Stimulated activated CD4-positive, alpha-beta T cell treated with anti-CD3 and anti-CD28 coated beads, Interleukin-2, amount 100 ng/mL, for 24 hours (primary cell): ENCODE measurements around the gene HAND1.

Experiments
- DNase-seq, 2 donors: peaks; one replicate each; pipeline ENCODE4 v3.0.0-alpha.2; 2020

Gene HAND1

GRCh38 chr5:154449786-154450185, 28.2 kb downstream of the HAND1 start:
- no peak for DNase-seq

GRCh38 chr5:154447089-154447725, 30.8 kb downstream of the HAND1 start:
- DNase-seq = peak in 1 of 2 donors; percentile 16

GRCh38 chr5:154446195-154447088, 31.6 kb downstream of the HAND1 start:
- DNase-seq = peak; percentile 56 to 59

- peak; percentile 96 for DNase-seq
Observed at GRCh38 chr5:154445422-154446194, 32.4 kb downstream of the HAND1 start, which contains the start of gene SAP30L. Gene SAP30L, plus strand, starts transcription at chr5:154445997. Its CDS starts 608 bp downstream, at chr5:154446605.

GRCh38 chr5:154444556-154445421, 33.2 kb downstream of the HAND1 start:
- peak in 1 of 2 donors; percentile 29 for DNase-seq

GRCh38 chr5:154442801-154443200, 35.2 kb downstream of the HAND1 start:
- no peak for DNase-seq

GRCh38 chr5:154440540-154440939, 37.5 kb downstream of the HAND1 start:
- DNase-seq = no peak

GRCh38 chr5:154437281-154437965, 40.6 kb downstream of the HAND1 start:
- no peak for DNase-seq

- DNase-seq = no peak
Observed at GRCh38 chr5:154435226-154435625, 42.8 kb downstream of the HAND1 start.

GRCh38 chr5:154430961-154431630, 46.9 kb downstream of the HAND1 start:
- no peak for DNase-seq

- DNase-seq = no peak
Observed at GRCh38 chr5:154430466-154430865, 47.6 kb downstream of the HAND1 start.

- no peak for DNase-seq
Observed at GRCh38 chr5:154429341-154429740, 48.7 kb downstream of the HAND1 start.

- DNase-seq = no peak
Observed at GRCh38 chr5:154428208-154428607, 49.8 kb downstream of the HAND1 start.
